GM23338 (cell line): Measurements from ENCODE around the gene OGT. TPM values are rescaled to one million over a fixed set of nuclear protein-coding genes. Genes with fewer than 3 reads are reported as not detected.

ENCODE experiments used
- ATAC-seq: fragments of 200-7000 bp; cut with Tn5 transposase; 3 replicates; pipeline ENCODE4 v1.9.1; 2020
- DNase-seq: peaks from one replicate; pipeline ENCODE4 v3.0.0-alpha.2; 2015; ENCODE audit warnings: low spot score
- H2AFZ ChIP-seq: fragments of 200-600 bp; sonication (generic); 2 replicates; pipeline ENCODE4 v1.8.0; 2016; ENCODE audit warnings: antibody characterized with exemption, mild to moderate bottlenecking, moderate library complexity
- H3F3A ChIP-seq: fragments of 200-600 bp; sonication (generic); replicated peaks from 2 replicates; pipeline ENCODE4 v1.8.0; 2017; ENCODE audit warnings: antibody characterized with exemption, mixed run types, low read depth
- H3K27ac ChIP-seq: fragments of 200-600 bp; sonication (generic); 2 replicates; pipeline ENCODE4 v1.6.1; 2016; ENCODE audit warnings: low read depth
- H3K27me3 ChIP-seq: fragments of 200-600 bp; sonication (generic); 2 replicates; pipeline ENCODE4 v1.8.0; 2016; ENCODE audit warnings: mild to moderate bottlenecking, mixed run types, moderate library complexity; ENCODE audit not compliant: insufficient read depth
- H3K36me3 ChIP-seq: fragments of 200-600 bp; sonication (generic); 2 replicates; pipeline ENCODE4 v1.8.0; 2016; ENCODE audit warnings: mild to moderate bottlenecking; ENCODE audit not compliant: insufficient read depth
- H3K4me1 ChIP-seq: fragments of 200-600 bp; sonication (generic); 2 replicates; pipeline ENCODE4 v1.8.0; 2016; ENCODE audit warnings: mild to moderate bottlenecking, moderate library complexity; ENCODE audit not compliant: insufficient read depth
- H3K4me2 ChIP-seq: fragments of 200-600 bp; sonication (generic); 2 replicates; pipeline ENCODE4 v1.7.1; 2017; ENCODE audit warnings: mixed run types
- H3K4me3 ChIP-seq: fragments of 200-600 bp; sonication (generic); 2 replicates; pipeline ENCODE4 v1.6.1; 2016; ENCODE audit warnings: mixed run types
- H3K79me2 ChIP-seq: fragments of 200-600 bp; sonication (generic); replicated peaks from 2 replicates; pipeline ENCODE4 v1.8.0; 2017; ENCODE audit warnings: mild to moderate bottlenecking; ENCODE audit not compliant: insufficient read depth
- H3K9me2 ChIP-seq: fragments of 200-600 bp; sonication (generic); 2 replicates; pipeline ENCODE4 v1.8.0; 2017; ENCODE audit not compliant: insufficient read depth
- H4K20me1 ChIP-seq: fragments of 200-600 bp; sonication (generic); replicated peaks from 2 replicates; pipeline ENCODE4 v1.8.0; 2017; ENCODE audit warnings: mild to moderate bottlenecking; ENCODE audit not compliant: insufficient read depth
- H3K27ac Mint-ChIP-seq: 2 replicates; pipeline ENCODE4 v1.8.0; 2020; ENCODE audit warnings: inconsistent platforms, mild to moderate bottlenecking, moderate library complexity, mixed read lengths
- H3K27me3 Mint-ChIP-seq: 3 replicates; pipeline ENCODE4 v1.8.0; 2022; ENCODE audit warnings: low read depth, mild to moderate bottlenecking, moderate library complexity, mixed read lengths, inconsistent platforms; ENCODE audit not compliant: insufficient read depth, poor library complexity
- H3K36me3 Mint-ChIP-seq: 3 replicates; pipeline ENCODE4 v1.8.0; 2021; ENCODE audit warnings: low read depth, mild to moderate bottlenecking, inconsistent platforms, moderate library complexity, mixed read lengths
- H3K4me1 Mint-ChIP-seq: 3 replicates; pipeline ENCODE4 v1.8.0; 2020; ENCODE audit warnings: mild to moderate bottlenecking, inconsistent platforms, mixed read lengths
- H3K4me3 Mint-ChIP-seq: 3 replicates; pipeline ENCODE4 v1.8.0; 2021; ENCODE audit warnings: moderate library complexity, mild to moderate bottlenecking, inconsistent platforms, mixed read lengths
- H3K9me3 Mint-ChIP-seq: 3 replicates; pipeline ENCODE4 v1.8.0; 2020; ENCODE audit warnings: moderate library complexity, mild to moderate bottlenecking, inconsistent platforms, mixed read lengths
- CREB1 ChIP-seq: fragments of 250-450 bp; sonication (Bioruptor Pico); IDR thresholded peaks from 2 replicates; pipeline ENCODE4 v1.5.0; 2020; ENCODE audit warnings: low read depth, mild to moderate bottlenecking, moderate library complexity
- EZH2 ChIP-seq: fragments of 200-600 bp; sonication (generic); IDR thresholded peaks from one replicate; pipeline ENCODE4 v1.8.0; 2017; ENCODE audit warnings: antibody characterized with exemption, mild to moderate bottlenecking, low read depth; ENCODE audit not compliant: unreplicated experiment
- EZH2phosphoT487 ChIP-seq: fragments of 200-600 bp; sonication (generic); IDR thresholded peaks from one replicate; pipeline ENCODE4 v1.8.1; 2018; ENCODE audit warnings: antibody characterized with exemption; ENCODE audit not compliant: unreplicated experiment
- JUNB ChIP-seq: IDR thresholded peaks from one replicate; pipeline ENCODE4 v1.6.1; 2016; ENCODE audit warnings: antibody characterized with exemption; ENCODE audit not compliant: unreplicated experiment
- NANOG ChIP-seq: IDR thresholded peaks from 2 replicates; pipeline ENCODE4 v1.6.1; 2016; ENCODE audit warnings: antibody characterized with exemption, borderline replicate concordance
- POLR2AphosphoS5 ChIP-seq: IDR thresholded peaks from 2 replicates; pipeline ENCODE4 v1.6.1; 2016; ENCODE audit warnings: antibody characterized with exemption, low read depth
- STAT1 ChIP-seq: IDR thresholded peaks from one replicate; pipeline ENCODE4 v1.6.1; 2016; ENCODE audit warnings: antibody characterized with exemption; ENCODE audit not compliant: unreplicated experiment
- ZNF114 ChIP-seq: fragments of 250-450 bp; sonication (Bioruptor Pico); IDR thresholded peaks from 2 replicates; pipeline ENCODE4 v1.5.0; 2020; ENCODE audit warnings: mild to moderate bottlenecking, moderate library complexity
- ZNF331 ChIP-seq: fragments of 250-450 bp; sonication (Bioruptor Pico); IDR thresholded peaks from 2 replicates; pipeline ENCODE4 v1.5.0; 2020; ENCODE audit warnings: low read depth, mild to moderate bottlenecking, moderate library complexity
- polyA plus RNA-seq: library from polyadenylated mRNA; unstranded; fragments of >200 nt; fragmentation: Nextera tagmentation; extraction: Ambion mirVana; gene quantifications from 2 replicates; pipeline ENCODE4 v1.2.1, GENCODE V29; 2016
- total RNA-seq: library from RNA; depleted of rRNA; stranded (reverse); fragments of >200 nt; shearing (Covaris generic); gene quantifications from 2 replicates; pipeline ENCODE4 v1.2.3, GENCODE V29; 2014
- TF ChIP-seq, protein P1 (sequence below): IDR thresholded peaks from one replicate; pipeline ENCODE4 v1.6.1; 2018; ENCODE audit warnings: antibody characterized with exemption; ENCODE audit not compliant: unreplicated experiment
- TF ChIP-seq, protein P2 (sequence below): IDR thresholded peaks from 2 replicates; pipeline ENCODE4 v1.6.1; 2016; ENCODE audit warnings: antibody characterized with exemption
- TF ChIP-seq, protein P3 (sequence below), 2 experiments: fragments of 200-600 bp in 1 of 2; sonication (generic) in 1 of 2; conservative IDR thresholded peaks; 2 replicates each; pipeline versions ENCODE4 v1.5.1 to v1.6.1; 2016 to 2017; ENCODE audit warnings: antibody characterized with exemption in 2 of 2, low read depth in 2 of 2, mild to moderate bottlenecking in 2 of 2, moderate library complexity in 1 of 2
- TF ChIP-seq, protein P4 (sequence below): fragments of 250-450 bp; sonication (Bioruptor Pico); IDR thresholded peaks from 2 replicates; pipeline ENCODE4 v1.5.0; 2020; ENCODE audit warnings: mild to moderate bottlenecking, moderate library complexity

Gene OGT
- total and polyA plus RNA-seq, 2 experiments from 2014 or later: 43.3 to 163 TPM

DNA sequence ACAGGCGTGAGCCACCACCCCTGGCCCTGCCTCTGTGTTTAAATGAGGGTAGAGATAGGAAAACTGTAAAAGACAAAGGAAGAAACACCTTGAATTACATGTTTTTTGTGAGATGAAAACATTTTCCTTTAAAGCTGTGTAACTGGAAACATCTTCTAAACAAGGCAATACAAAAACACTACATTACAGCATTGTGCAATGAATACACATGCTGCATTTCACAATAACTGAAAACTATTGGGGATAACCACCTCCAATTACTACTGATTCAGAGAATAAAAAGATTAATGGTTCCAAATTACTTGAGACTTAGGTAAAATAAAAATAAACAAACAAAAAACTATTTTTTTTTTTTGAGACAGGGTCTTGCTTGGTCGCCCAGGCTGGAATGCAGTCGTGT, 7.6 kb upstream of the OGT start:
- TF ChIP-seq POLR2AphosphoS5 (no peak), NANOG (no peak), JUNB (no peak), EZH2 (no peak), EZH2phosphoT487 (no peak), STAT1 (no peak), ZNF331 (CRISPR knock-in tag) (no peak), ZNF114 (CRISPR knock-in tag) (no peak), CREB1 (CRISPR knock-in tag) (no peak)
- TF ChIP-seq, protein P1, sequence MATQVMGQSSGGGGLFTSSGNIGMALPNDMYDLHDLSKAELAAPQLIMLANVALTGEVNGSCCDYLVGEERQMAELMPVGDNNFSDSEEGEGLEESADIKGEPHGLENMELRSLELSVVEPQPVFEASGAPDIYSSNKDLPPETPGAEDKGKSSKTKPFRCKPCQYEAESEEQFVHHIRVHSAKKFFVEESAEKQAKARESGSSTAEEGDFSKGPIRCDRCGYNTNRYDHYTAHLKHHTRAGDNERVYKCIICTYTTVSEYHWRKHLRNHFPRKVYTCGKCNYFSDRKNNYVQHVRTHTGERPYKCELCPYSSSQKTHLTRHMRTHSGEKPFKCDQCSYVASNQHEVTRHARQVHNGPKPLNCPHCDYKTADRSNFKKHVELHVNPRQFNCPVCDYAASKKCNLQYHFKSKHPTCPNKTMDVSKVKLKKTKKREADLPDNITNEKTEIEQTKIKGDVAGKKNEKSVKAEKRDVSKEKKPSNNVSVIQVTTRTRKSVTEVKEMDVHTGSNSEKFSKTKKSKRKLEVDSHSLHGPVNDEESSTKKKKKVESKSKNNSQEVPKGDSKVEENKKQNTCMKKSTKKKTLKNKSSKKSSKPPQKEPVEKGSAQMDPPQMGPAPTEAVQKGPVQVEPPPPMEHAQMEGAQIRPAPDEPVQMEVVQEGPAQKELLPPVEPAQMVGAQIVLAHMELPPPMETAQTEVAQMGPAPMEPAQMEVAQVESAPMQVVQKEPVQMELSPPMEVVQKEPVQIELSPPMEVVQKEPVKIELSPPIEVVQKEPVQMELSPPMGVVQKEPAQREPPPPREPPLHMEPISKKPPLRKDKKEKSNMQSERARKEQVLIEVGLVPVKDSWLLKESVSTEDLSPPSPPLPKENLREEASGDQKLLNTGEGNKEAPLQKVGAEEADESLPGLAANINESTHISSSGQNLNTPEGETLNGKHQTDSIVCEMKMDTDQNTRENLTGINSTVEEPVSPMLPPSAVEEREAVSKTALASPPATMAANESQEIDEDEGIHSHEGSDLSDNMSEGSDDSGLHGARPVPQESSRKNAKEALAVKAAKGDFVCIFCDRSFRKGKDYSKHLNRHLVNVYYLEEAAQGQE: no peak
- TF ChIP-seq, protein P2, sequence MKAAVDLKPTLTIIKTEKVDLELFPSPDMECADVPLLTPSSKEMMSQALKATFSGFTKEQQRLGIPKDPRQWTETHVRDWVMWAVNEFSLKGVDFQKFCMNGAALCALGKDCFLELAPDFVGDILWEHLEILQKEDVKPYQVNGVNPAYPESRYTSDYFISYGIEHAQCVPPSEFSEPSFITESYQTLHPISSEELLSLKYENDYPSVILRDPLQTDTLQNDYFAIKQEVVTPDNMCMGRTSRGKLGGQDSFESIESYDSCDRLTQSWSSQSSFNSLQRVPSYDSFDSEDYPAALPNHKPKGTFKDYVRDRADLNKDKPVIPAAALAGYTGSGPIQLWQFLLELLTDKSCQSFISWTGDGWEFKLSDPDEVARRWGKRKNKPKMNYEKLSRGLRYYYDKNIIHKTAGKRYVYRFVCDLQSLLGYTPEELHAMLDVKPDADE: no peak
- TF ChIP-seq, protein P3, sequence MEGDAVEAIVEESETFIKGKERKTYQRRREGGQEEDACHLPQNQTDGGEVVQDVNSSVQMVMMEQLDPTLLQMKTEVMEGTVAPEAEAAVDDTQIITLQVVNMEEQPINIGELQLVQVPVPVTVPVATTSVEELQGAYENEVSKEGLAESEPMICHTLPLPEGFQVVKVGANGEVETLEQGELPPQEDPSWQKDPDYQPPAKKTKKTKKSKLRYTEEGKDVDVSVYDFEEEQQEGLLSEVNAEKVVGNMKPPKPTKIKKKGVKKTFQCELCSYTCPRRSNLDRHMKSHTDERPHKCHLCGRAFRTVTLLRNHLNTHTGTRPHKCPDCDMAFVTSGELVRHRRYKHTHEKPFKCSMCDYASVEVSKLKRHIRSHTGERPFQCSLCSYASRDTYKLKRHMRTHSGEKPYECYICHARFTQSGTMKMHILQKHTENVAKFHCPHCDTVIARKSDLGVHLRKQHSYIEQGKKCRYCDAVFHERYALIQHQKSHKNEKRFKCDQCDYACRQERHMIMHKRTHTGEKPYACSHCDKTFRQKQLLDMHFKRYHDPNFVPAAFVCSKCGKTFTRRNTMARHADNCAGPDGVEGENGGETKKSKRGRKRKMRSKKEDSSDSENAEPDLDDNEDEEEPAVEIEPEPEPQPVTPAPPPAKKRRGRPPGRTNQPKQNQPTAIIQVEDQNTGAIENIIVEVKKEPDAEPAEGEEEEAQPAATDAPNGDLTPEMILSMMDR (conservative IDR thresholded peaks at IDR 0.05; ENCODE audit: low read depth in 2 of 2): no peak
- TF ChIP-seq, protein P4, sequence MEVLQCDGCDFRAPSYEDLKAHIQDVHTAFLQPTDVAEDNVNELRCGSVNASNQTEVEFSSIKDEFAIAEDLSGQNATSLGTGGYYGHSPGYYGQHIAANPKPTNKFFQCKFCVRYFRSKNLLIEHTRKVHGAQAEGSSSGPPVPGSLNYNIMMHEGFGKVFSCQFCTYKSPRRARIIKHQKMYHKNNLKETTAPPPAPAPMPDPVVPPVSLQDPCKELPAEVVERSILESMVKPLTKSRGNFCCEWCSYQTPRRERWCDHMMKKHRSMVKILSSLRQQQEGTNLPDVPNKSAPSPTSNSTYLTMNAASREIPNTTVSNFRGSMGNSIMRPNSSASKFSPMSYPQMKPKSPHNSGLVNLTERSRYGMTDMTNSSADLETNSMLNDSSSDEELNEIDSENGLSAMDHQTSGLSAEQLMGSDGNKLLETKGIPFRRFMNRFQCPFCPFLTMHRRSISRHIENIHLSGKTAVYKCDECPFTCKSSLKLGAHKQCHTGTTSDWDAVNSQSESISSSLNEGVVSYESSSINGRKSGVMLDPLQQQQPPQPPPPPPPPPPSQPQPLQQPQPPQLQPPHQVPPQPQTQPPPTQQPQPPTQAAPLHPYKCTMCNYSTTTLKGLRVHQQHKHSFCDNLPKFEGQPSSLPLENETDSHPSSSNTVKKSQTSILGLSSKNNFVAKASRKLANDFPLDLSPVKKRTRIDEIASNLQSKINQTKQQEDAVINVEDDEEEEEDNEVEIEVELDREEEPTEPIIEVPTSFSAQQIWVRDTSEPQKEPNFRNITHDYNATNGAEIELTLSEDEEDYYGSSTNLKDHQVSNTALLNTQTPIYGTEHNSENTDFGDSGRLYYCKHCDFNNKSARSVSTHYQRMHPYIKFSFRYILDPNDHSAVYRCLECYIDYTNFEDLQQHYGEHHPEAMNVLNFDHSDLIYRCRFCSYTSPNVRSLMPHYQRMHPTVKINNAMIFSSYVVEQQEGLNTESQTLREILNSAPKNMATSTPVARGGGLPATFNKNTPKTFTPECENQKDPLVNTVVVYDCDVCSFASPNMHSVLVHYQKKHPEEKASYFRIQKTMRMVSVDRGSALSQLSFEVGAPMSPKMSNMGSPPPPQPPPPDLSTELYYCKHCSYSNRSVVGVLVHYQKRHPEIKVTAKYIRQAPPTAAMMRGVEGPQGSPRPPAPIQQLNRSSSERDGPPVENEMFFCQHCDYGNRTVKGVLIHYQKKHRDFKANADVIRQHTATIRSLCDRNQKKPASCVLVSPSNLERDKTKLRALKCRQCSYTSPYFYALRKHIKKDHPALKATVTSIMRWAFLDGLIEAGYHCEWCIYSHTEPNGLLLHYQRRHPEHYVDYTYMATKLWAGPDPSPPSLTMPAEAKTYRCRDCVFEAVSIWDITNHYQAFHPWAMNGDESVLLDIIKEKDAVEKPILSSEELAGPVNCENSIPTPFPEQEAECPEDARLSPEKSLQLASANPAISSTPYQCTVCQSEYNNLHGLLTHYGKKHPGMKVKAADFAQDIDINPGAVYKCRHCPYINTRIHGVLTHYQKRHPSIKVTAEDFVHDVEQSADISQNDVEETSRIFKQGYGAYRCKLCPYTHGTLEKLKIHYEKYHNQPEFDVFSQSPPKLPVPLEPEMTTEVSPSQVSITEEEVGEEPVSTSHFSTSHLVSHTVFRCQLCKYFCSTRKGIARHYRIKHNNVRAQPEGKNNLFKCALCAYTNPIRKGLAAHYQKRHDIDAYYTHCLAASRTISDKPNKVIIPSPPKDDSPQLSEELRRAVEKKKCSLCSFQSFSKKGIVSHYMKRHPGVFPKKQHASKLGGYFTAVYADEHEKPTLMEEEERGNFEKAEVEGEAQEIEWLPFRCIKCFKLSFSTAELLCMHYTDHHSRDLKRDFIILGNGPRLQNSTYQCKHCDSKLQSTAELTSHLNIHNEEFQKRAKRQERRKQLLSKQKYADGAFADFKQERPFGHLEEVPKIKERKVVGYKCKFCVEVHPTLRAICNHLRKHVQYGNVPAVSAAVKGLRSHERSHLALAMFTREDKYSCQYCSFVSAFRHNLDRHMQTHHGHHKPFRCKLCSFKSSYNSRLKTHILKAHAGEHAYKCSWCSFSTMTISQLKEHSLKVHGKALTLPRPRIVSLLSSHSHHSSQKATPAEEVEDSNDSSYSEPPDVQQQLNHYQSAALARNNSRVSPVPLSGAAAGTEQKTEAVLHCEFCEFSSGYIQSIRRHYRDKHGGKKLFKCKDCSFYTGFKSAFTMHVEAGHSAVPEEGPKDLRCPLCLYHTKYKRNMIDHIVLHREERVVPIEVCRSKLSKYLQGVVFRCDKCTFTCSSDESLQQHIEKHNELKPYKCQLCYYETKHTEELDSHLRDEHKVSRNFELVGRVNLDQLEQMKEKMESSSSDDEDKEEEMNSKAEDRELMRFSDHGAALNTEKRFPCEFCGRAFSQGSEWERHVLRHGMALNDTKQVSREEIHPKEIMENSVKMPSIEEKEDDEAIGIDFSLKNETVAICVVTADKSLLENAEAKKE (CRISPR knock-in tag): no peak
- Histone ChIP-seq H3K27me3 (no peaks in the 10 kb centered on the region), H4K20me1 (no peaks in the 10 kb centered on the region), H3K4me3 (no peak overlapping the region), H3K27ac (no peak overlapping the region), H3K36me3 (no peaks in the 10 kb centered on the region), H3K9me2 (no peaks in the 10 kb centered on the region), H3F3A (no peaks in the 10 kb centered on the region), H2AFZ (no peak overlapping the region), H3K4me2 (no peak overlapping the region), H3K79me2 (no peaks in the 10 kb centered on the region), H3K4me1 (no peaks in the 10 kb centered on the region)
- no peak overlapping the region for H3K27ac Mint-ChIP-seq
- no peaks in the 10 kb centered on the region for H3K27me3 Mint-ChIP-seq
- H3K36me3 Mint-ChIP-seq: no peaks in the 10 kb centered on the region
- no peak overlapping the region for H3K4me3 Mint-ChIP-seq
- no peak for DNase-seq
- no peak for ATAC-seq
- H3K9me3 Mint-ChIP-seq: peaks cover 7% of the 10 kb centered on the region; the same call in 1 of the 3 replicates
- H3K4me1 Mint-ChIP-seq: no peaks in the 10 kb centered on the region
